Measurements from ENCODE around the gene MRPS31.

DNA sequence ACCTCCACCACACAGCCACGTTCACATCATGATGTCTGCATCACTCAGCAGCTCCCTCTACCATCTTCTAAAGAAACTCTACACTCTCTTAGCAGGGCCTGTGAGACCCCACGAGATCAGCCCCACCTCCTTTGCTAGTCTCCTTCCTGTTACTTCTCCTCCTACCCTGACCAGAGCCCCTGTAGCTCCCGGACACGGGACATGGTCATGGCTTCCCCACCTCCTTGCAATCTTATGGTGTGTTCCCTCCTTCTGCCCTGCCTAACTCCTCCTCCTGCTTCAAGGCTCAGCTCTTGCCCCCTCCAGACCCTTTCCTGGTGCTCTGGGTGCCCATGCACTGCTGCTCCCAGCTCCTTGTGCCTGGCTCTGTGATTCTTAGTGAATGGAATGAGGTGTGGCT lies 8.1 kb upstream of the MRPS31 start:
- TF ChIP-seq POLR2AphosphoS5 (IDR thresholded peaks at IDR 0.05; ENCODE audit: low read depth, low read length): no peak
- TF ChIP-seq, protein P1, sequence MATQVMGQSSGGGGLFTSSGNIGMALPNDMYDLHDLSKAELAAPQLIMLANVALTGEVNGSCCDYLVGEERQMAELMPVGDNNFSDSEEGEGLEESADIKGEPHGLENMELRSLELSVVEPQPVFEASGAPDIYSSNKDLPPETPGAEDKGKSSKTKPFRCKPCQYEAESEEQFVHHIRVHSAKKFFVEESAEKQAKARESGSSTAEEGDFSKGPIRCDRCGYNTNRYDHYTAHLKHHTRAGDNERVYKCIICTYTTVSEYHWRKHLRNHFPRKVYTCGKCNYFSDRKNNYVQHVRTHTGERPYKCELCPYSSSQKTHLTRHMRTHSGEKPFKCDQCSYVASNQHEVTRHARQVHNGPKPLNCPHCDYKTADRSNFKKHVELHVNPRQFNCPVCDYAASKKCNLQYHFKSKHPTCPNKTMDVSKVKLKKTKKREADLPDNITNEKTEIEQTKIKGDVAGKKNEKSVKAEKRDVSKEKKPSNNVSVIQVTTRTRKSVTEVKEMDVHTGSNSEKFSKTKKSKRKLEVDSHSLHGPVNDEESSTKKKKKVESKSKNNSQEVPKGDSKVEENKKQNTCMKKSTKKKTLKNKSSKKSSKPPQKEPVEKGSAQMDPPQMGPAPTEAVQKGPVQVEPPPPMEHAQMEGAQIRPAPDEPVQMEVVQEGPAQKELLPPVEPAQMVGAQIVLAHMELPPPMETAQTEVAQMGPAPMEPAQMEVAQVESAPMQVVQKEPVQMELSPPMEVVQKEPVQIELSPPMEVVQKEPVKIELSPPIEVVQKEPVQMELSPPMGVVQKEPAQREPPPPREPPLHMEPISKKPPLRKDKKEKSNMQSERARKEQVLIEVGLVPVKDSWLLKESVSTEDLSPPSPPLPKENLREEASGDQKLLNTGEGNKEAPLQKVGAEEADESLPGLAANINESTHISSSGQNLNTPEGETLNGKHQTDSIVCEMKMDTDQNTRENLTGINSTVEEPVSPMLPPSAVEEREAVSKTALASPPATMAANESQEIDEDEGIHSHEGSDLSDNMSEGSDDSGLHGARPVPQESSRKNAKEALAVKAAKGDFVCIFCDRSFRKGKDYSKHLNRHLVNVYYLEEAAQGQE (IDR thresholded peaks at IDR 0.05; ENCODE audit: insufficient read depth in 1 of 2, low read depth in 2 of 2, low read length in 2 of 2): no peak
- TF ChIP-seq TAF1 (IDR thresholded peaks at IDR 0.05; ENCODE audit: borderline replicate concordance, insufficient read depth, low read length): no peak
- TF ChIP-seq SIN3A (IDR thresholded peaks at IDR 0.05; ENCODE audit: borderline replicate concordance, insufficient read depth, low read length): no peak
- TF ChIP-seq FOXP2 (optimal IDR thresholded peaks at IDR 0.05; ENCODE audit: borderline replicate concordance, extremely low read depth, extremely low read length, insufficient read depth): no peak

Data from PFSK-1 (cell line).